KMS-11 (cell line): ENCODE measurements around the gene CALML6.

Experiments
- H2AFZ ChIP-seq: fragments of 200-600 bp; sonication (generic); 2 replicates; pipeline ENCODE4 v1.6.1; 2016; ENCODE audit warnings: antibody characterized with exemption, mixed run types, low read depth
- H3K27ac ChIP-seq: fragments of 200-600 bp; sonication (generic); 2 replicates; pipeline ENCODE4 v1.6.1; 2016; ENCODE audit warnings: mild to moderate bottlenecking, mixed run types
- H3K27me3 ChIP-seq: fragments of 200-600 bp; sonication (generic); 2 replicates; pipeline ENCODE4 v1.6.1; 2017; ENCODE audit warnings: mild to moderate bottlenecking, low read depth, mixed run types, moderate library complexity; ENCODE audit not compliant: insufficient read depth
- H3K36me3 ChIP-seq: fragments of 200-600 bp; sonication (generic); 2 replicates; pipeline ENCODE4 v1.6.1; 2017; ENCODE audit warnings: mild to moderate bottlenecking, mixed run types; ENCODE audit not compliant: insufficient read depth
- H3K4me1 ChIP-seq: fragments of 200-600 bp; sonication (generic); 2 replicates; pipeline ENCODE4 v1.6.1; 2016; ENCODE audit warnings: mild to moderate bottlenecking, low read depth, mixed run types; ENCODE audit not compliant: poor library complexity, severe bottlenecking
- H3K4me2 ChIP-seq: fragments of 200-600 bp; sonication (generic); 2 replicates; pipeline ENCODE4 v1.7.0; 2016; ENCODE audit warnings: mild to moderate bottlenecking, mixed run types
- H3K4me3 ChIP-seq: fragments of 200-600 bp; sonication (generic); IDR thresholded peaks from 2 replicates; pipeline ENCODE4 v1.6.1; 2017; ENCODE audit warnings: low read depth, low read length, mixed read lengths; ENCODE audit not compliant: insufficient read depth
- H3K79me2 ChIP-seq: fragments of 200-600 bp; sonication (generic); 2 replicates; pipeline ENCODE4 v1.6.1; 2016; ENCODE audit warnings: low read depth, mixed run types; ENCODE audit not compliant: insufficient read depth
- H3K9ac ChIP-seq: fragments of 200-600 bp; sonication (generic); 2 replicates; pipeline ENCODE4 v1.6.1; 2016; ENCODE audit warnings: mild to moderate bottlenecking, mixed run types
- H4K20me1 ChIP-seq: fragments of 200-600 bp; sonication (generic); 2 replicates; pipeline ENCODE4 v1.6.1; 2016; ENCODE audit warnings: mild to moderate bottlenecking, mixed run types; ENCODE audit not compliant: insufficient read depth
- TF ChIP-seq, protein P1 (sequence below): fragments of 200-600 bp; sonication (generic); conservative IDR thresholded peaks from 2 replicates; pipeline ENCODE4 v1.6.1; 2017; ENCODE audit warnings: low read depth, mild to moderate bottlenecking, antibody characterized with exemption, low read length, moderate library complexity, mixed read lengths

The CALML6 gene

DNA sequence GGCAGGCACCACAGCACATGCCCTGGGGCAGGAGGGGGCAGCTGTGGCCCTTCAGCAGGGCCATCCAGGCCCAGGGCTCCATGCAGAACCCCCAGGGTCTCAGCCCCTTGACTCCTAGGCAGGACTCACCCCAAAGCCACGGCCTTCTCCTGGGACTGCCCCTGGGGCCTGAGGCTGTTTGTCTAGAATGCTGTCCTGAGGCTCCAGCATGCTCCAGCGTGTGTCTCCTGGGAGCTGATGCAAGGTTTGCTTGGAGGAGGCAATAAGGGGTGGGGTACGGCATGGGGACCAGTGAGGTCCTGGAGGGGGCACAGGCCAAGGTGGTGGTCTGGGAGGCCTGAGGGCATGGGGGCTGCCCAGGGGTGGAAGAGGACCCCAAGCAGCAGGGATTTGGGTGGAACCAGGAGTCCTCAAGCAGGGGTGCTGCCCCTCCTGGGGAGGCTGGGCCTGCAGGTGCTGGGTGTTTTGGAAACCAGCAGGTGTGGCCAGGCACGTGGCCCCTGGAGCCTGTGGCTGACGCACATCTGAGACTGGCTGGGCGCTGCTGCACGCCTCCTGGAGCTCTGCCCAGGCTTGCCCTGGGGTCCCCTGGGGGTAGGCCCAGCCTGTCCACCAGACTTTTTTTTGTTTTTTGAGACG is 7.8 kb upstream of the CALML6 start:
- H3K4me2 ChIP-seq = peak overlapping the region; percentile 99
- H3K4me1 ChIP-seq = peaks cover 49% of the 10 kb centered on the region
- H3K27ac ChIP-seq = peak overlapping the region; percentile 63
- no peaks in the 10 kb centered on the region for H3K27me3 ChIP-seq
- H3K4me3 ChIP-seq = no peak overlapping the region
- TF ChIP-seq, protein P1, sequence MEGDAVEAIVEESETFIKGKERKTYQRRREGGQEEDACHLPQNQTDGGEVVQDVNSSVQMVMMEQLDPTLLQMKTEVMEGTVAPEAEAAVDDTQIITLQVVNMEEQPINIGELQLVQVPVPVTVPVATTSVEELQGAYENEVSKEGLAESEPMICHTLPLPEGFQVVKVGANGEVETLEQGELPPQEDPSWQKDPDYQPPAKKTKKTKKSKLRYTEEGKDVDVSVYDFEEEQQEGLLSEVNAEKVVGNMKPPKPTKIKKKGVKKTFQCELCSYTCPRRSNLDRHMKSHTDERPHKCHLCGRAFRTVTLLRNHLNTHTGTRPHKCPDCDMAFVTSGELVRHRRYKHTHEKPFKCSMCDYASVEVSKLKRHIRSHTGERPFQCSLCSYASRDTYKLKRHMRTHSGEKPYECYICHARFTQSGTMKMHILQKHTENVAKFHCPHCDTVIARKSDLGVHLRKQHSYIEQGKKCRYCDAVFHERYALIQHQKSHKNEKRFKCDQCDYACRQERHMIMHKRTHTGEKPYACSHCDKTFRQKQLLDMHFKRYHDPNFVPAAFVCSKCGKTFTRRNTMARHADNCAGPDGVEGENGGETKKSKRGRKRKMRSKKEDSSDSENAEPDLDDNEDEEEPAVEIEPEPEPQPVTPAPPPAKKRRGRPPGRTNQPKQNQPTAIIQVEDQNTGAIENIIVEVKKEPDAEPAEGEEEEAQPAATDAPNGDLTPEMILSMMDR = 0 out of 2 replicates have a peak, but pooled peaks have one; percentile 13
- no peaks in the 10 kb centered on the region for H3K36me3 ChIP-seq
- no peaks in the 10 kb centered on the region for H4K20me1 ChIP-seq
- H2AFZ ChIP-seq = no peak overlapping the region
- H3K9ac ChIP-seq = peak overlapping the region; percentile 37; the same call in 1 of the 2 replicates
- no peaks in the 10 kb centered on the region; the same call in 1 of the 2 replicates for H3K79me2 ChIP-seq

DNA sequence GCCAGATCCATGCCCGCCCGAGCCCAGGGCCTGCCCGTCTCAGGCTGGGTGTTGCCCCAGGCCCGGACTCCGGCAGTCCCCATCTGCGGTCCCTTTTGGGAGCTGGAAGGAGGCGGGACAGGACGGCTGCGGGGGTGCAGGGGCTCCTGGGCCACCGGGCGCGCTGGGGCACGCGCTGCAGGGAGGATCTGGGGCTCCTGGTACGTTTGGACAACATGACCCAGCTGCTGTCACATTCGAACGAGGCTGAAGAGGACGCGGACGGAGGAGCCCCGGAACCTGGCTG is 6.6 kb upstream of the CALML6 start:
- Histone ChIP-seq H3K4me3 (no peak overlapping the region), H3K36me3 (no peaks in the 10 kb centered on the region), H4K20me1 (no peaks in the 10 kb centered on the region), H2AFZ (peak overlapping the region; percentile 70; the same call in 1 of the 2 replicates), H3K27me3 (no peaks in the 10 kb centered on the region), H3K27ac (peak overlapping the region; percentile 63), H3K9ac (peak overlapping the region; percentile 66), H3K4me2 (peak overlapping the region; percentile 99), H3K79me2 (no peaks in the 10 kb centered on the region; the same call in 1 of the 2 replicates), H3K4me1 (peaks cover 49% of the 10 kb centered on the region)
- TF ChIP-seq, protein P1 = no peak

DNA sequence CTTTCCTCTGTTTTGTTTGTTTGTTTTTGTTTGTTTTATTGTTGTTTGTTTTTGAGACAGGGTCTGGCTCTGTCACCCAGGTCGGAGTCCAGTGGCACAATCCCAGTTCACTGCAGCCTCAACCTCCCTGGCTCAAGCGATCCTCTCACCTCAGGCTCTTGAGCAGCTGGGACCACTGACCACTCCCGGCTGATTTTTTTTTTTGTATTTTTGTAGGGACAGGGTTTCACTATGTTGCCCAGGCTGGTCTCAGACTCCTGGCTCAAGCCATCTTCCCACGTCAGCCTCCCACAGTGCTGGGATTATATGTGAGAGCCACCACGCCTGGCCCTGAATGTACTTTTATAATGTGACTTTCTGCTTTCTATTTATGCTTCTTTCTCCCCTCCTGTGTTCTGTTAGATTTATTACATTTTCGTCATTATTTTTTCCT is 5.0 kb upstream of the CALML6 start:
- H3K9ac ChIP-seq = peak overlapping the region; percentile 56; the same call in 1 of the 2 replicates
- H4K20me1 ChIP-seq = no peaks in the 10 kb centered on the region
- no peaks in the 10 kb centered on the region for H3K36me3 ChIP-seq
- TF ChIP-seq, protein P1 = no peak
- no peaks in the 10 kb centered on the region for H3K27me3 ChIP-seq
- peak overlapping the region; percentile 13; the same call in 1 of the 2 replicates for H2AFZ ChIP-seq
- H3K4me1 ChIP-seq = peaks cover 53% of the 10 kb centered on the region
- H3K27ac ChIP-seq = peak overlapping the region; percentile 42
- no peak overlapping the region for H3K4me3 ChIP-seq
- no peaks in the 10 kb centered on the region; the same call in 1 of the 2 replicates for H3K79me2 ChIP-seq
- H3K4me2 ChIP-seq = peak overlapping the region; percentile 62

DNA sequence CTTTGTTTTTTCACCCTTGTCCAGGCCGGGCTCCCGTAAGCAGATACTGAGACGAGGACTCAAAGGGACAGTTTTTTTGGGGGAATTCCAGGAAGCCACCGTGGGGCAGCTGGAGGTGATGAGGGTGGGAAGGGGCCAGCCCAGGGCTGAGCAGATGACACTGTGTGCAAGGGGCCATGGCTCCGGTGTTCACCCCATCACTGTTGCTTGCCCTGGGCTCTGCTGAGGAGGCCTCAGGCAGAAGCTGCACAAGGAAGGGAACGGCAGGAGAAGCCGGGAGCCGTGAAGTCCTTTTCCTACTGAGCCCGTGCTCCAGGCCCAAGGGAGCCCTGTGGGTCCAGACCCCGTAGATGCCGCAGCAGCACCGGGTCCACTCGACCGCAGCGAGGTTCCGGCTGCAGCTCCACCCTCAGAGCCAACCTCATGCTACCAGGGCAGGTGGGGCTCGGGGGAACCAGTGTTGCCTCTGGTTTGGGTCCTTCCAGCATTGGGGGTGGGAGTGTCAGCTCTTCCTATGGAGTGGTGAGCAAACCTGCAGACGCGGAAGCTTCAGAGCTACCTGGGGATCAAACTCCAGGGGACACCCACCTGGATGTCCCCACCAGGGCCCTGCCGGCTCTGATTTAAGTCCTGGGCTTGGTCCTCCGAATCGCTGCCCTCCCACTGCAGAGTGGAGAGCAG is 4.3 kb upstream of the CALML6 start:
- no peaks in the 10 kb centered on the region for H3K27me3 ChIP-seq
- no peak overlapping the region for H3K4me3 ChIP-seq
- H3K4me1 ChIP-seq = peaks cover 49% of the 10 kb centered on the region
- TF ChIP-seq, protein P1 = no peak
- H3K27ac ChIP-seq = peak overlapping the region; percentile 42
- no peaks in the 10 kb centered on the region for H4K20me1 ChIP-seq
- H3K9ac ChIP-seq = peak overlapping the region; percentile 2; the same call in 1 of the 2 replicates
- peak overlapping the region; percentile 62 for H3K4me2 ChIP-seq
- H3K79me2 ChIP-seq = no peaks in the 10 kb centered on the region; the same call in 1 of the 2 replicates
- no peaks in the 10 kb centered on the region for H3K36me3 ChIP-seq
- peak overlapping the region; percentile 13; the same call in 1 of the 2 replicates for H2AFZ ChIP-seq
